ENCODE measurements around the gene FMNL2.

The FMNL2 gene

GRCh38 chr2:152427902-152428301 is 92.9 kb downstream of the FMNL2 start:
- H2BK15ac ChIP-seq (ENCODE audit: low read depth, poor library complexity, severe bottlenecking) = no peak overlapping the region
- WGBS = no CpG with 5 or more reads among the region's 1 CpG
- H3K4me2 ChIP-seq (ENCODE audit: low read length, poor library complexity, severe bottlenecking) = no peak overlapping the region
- no peak overlapping the region for H2BK12ac ChIP-seq (ENCODE audit: low read length in 2 of 2)
- H3K4ac ChIP-seq (ENCODE audit: low read depth in 1 of 2, low read length in 2 of 2) = no peak overlapping the region
- no peaks in the 10 kb centered on the region for H3K9me3 ChIP-seq (ENCODE audit: control insufficient read depth, low read length)
- peaks cover 23% of the 10 kb centered on the region for H3K79me1 ChIP-seq (replicated peaks; ENCODE audit: low read length, poor library complexity, severe bottlenecking)
- no peak overlapping the region for H4K8ac ChIP-seq (ENCODE audit: low read length)
- H3K36me3 ChIP-seq (ENCODE audit: control insufficient read depth in 1 of 2, insufficient read depth in 2 of 2, low read depth in 1 of 2, low read length in 2 of 2) = no peaks in the 10 kb centered on the region
- H2AFZ ChIP-seq (ENCODE audit: low read depth, low read length) = no peak overlapping the region
- H2BK120ac ChIP-seq (ENCODE audit: low read depth, low read length) = no peak overlapping the region
- no peak overlapping the region for H2BK5ac ChIP-seq (ENCODE audit: low read depth, low read length, poor library complexity, severe bottlenecking)
- no peak overlapping the region for H2AK5ac ChIP-seq (ENCODE audit: low read length, severe bottlenecking)
- H3K4me3 ChIP-seq (ENCODE audit: insufficient read depth in 1 of 2, low read depth in 1 of 2, low read length in 2 of 2) = no peak overlapping the region
- H3K27me3 ChIP-seq (ENCODE audit: control insufficient read depth in 1 of 2, insufficient read depth in 1 of 2, low read length in 2 of 2) = no peaks in the 10 kb centered on the region
- no peak overlapping the region for H3K27ac ChIP-seq (ENCODE audit: low read length, poor library complexity, severe bottlenecking)
- H3K18ac ChIP-seq (ENCODE audit: low read depth in 1 of 2, low read length in 2 of 2) = no peak overlapping the region
- H3K4me1 ChIP-seq (ENCODE audit: control insufficient read depth, insufficient read depth, low read depth, low read length) = peaks cover 5% of the 10 kb centered on the region
- H4K91ac ChIP-seq (ENCODE audit: low read length) = no peak overlapping the region
- no peak for DNase-seq
- H3K14ac ChIP-seq (ENCODE audit: low read length in 2 of 2) = no peak overlapping the region
- H3K9ac ChIP-seq (ENCODE audit: low read length) = no peak overlapping the region
- no peak overlapping the region for H3K23ac ChIP-seq (ENCODE audit: low read length in 2 of 2)

- H3K4ac ChIP-seq (ENCODE audit: low read depth in 1 of 2, low read length in 2 of 2) = no peak overlapping the region
- H3K27ac ChIP-seq (ENCODE audit: low read length, poor library complexity, severe bottlenecking) = no peak overlapping the region
- H2BK15ac ChIP-seq (ENCODE audit: low read depth, poor library complexity, severe bottlenecking) = no peak overlapping the region
- H4K8ac ChIP-seq (ENCODE audit: low read length) = no peak overlapping the region
- no peak overlapping the region for H2BK12ac ChIP-seq (ENCODE audit: low read length in 2 of 2)
- H3K36me3 ChIP-seq (ENCODE audit: control insufficient read depth in 1 of 2, insufficient read depth in 2 of 2, low read depth in 1 of 2, low read length in 2 of 2) = no peaks in the 10 kb centered on the region
- no peak for DNase-seq
- H2BK120ac ChIP-seq (ENCODE audit: low read depth, low read length) = no peak overlapping the region
- peaks cover 21% of the 10 kb centered on the region for H3K79me1 ChIP-seq (replicated peaks; ENCODE audit: low read length, poor library complexity, severe bottlenecking)
- H3K18ac ChIP-seq (ENCODE audit: low read depth in 1 of 2, low read length in 2 of 2) = no peak overlapping the region
- H3K14ac ChIP-seq (ENCODE audit: low read length in 2 of 2) = no peak overlapping the region
- H3K23ac ChIP-seq (ENCODE audit: low read length in 2 of 2) = no peak overlapping the region
- no peak overlapping the region for H4K91ac ChIP-seq (ENCODE audit: low read length)
- no peak overlapping the region for H2AFZ ChIP-seq (ENCODE audit: low read depth, low read length)
- peaks cover 5% of the 10 kb centered on the region for H3K4me1 ChIP-seq (ENCODE audit: control insufficient read depth, insufficient read depth, low read depth, low read length)
- WGBS = 94% methylated on average over 5 of the region's 8 CpGs
- H3K9me3 ChIP-seq (ENCODE audit: control insufficient read depth, low read length) = no peaks in the 10 kb centered on the region
- no peaks in the 10 kb centered on the region for H3K27me3 ChIP-seq (ENCODE audit: control insufficient read depth in 1 of 2, insufficient read depth in 1 of 2, low read length in 2 of 2)
- H3K4me2 ChIP-seq (ENCODE audit: low read length, poor library complexity, severe bottlenecking) = no peak overlapping the region
- H2BK5ac ChIP-seq (ENCODE audit: low read depth, low read length, poor library complexity, severe bottlenecking) = no peak overlapping the region
- no peak overlapping the region for H3K9ac ChIP-seq (ENCODE audit: low read length)
- H2AK5ac ChIP-seq (ENCODE audit: low read length, severe bottlenecking) = no peak overlapping the region
- H3K4me3 ChIP-seq (ENCODE audit: insufficient read depth in 1 of 2, low read depth in 1 of 2, low read length in 2 of 2) = no peak overlapping the region
Observed at GRCh38 chr2:152428800-152429582, 94.0 kb downstream of the FMNL2 start.

DNA sequence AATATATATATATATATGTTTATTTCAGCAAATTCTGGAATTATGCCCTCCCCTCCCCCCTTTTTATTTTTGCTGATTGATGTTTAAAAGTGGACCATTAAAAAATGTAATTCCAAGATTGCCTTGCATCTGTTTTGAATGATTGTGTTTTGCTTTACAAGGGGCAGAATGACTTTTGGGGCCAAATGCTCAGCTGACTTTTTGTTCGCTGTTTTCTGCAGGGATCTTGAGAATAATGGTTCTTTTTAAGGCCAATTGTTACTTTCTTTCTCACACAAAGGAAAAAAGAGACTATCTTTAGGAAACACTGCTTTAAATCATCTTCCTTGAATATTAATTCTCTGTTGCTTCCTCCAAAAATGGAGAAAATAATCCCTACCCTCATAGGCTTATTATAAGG is 95.9 kb downstream of the FMNL2 start:
- Histone ChIP-seq H3K18ac (ENCODE audit: low read depth in 1 of 2, low read length in 2 of 2) (no peak overlapping the region), H2AFZ (ENCODE audit: low read depth, low read length) (no peak overlapping the region), H3K27ac (ENCODE audit: low read length, poor library complexity, severe bottlenecking) (no peak overlapping the region), H2BK120ac (ENCODE audit: low read depth, low read length) (no peak overlapping the region), H3K79me1 (replicated peaks; ENCODE audit: low read length, poor library complexity, severe bottlenecking) (peaks cover 30% of the 10 kb centered on the region), H3K36me3 (ENCODE audit: control insufficient read depth in 1 of 2, insufficient read depth in 2 of 2, low read depth in 1 of 2, low read length in 2 of 2) (no peaks in the 10 kb centered on the region), H3K4me1 (ENCODE audit: control insufficient read depth, insufficient read depth, low read depth, low read length) (peaks cover 5% of the 10 kb centered on the region), H2AK5ac (ENCODE audit: low read length, severe bottlenecking) (no peak overlapping the region), H3K14ac (ENCODE audit: low read length in 2 of 2) (no peak overlapping the region), H3K4me3 (ENCODE audit: insufficient read depth in 1 of 2, low read depth in 1 of 2, low read length in 2 of 2) (no peak overlapping the region), H3K9me3 (ENCODE audit: control insufficient read depth, low read length) (no peaks in the 10 kb centered on the region), H3K27me3 (ENCODE audit: control insufficient read depth in 1 of 2, insufficient read depth in 1 of 2, low read length in 2 of 2) (no peaks in the 10 kb centered on the region), H2BK12ac (ENCODE audit: low read length in 2 of 2) (no peak overlapping the region), H3K4me2 (ENCODE audit: low read length, poor library complexity, severe bottlenecking) (no peak overlapping the region), H4K8ac (ENCODE audit: low read length) (no peak overlapping the region), H3K23ac (ENCODE audit: low read length in 2 of 2) (no peak overlapping the region), H4K91ac (ENCODE audit: low read length) (no peak overlapping the region), H3K4ac (ENCODE audit: low read depth in 1 of 2, low read length in 2 of 2) (no peak overlapping the region), H2BK15ac (ENCODE audit: low read depth, poor library complexity, severe bottlenecking) (no peak overlapping the region), H2BK5ac (ENCODE audit: low read depth, low read length, poor library complexity, severe bottlenecking) (no peak overlapping the region), H3K9ac (ENCODE audit: low read length) (peak overlapping the region; percentile 76)
- DNase-seq = no peak
- WGBS = 100% methylated on average over 1 of the region's 1 CpG

- no peak overlapping the region for H2BK15ac ChIP-seq (ENCODE audit: low read depth, poor library complexity, severe bottlenecking)
- H2BK5ac ChIP-seq (ENCODE audit: low read depth, low read length, poor library complexity, severe bottlenecking) = no peak overlapping the region
- no peak overlapping the region for H3K4me2 ChIP-seq (ENCODE audit: low read length, poor library complexity, severe bottlenecking)
- no peaks in the 10 kb centered on the region for H3K9me3 ChIP-seq (ENCODE audit: control insufficient read depth, low read length)
- no peak overlapping the region for H2AFZ ChIP-seq (ENCODE audit: low read depth, low read length)
- H3K9ac ChIP-seq (ENCODE audit: low read length) = peak overlapping the region; percentile 76
- no peak overlapping the region for H3K14ac ChIP-seq (ENCODE audit: low read length in 2 of 2)
- peaks cover 5% of the 10 kb centered on the region for H3K4me1 ChIP-seq (ENCODE audit: control insufficient read depth, insufficient read depth, low read depth, low read length)
- no peak overlapping the region for H3K18ac ChIP-seq (ENCODE audit: low read depth in 1 of 2, low read length in 2 of 2)
- no peak overlapping the region for H2BK12ac ChIP-seq (ENCODE audit: low read length in 2 of 2)
- no peak for DNase-seq
- no peaks in the 10 kb centered on the region for H3K36me3 ChIP-seq (ENCODE audit: control insufficient read depth in 1 of 2, insufficient read depth in 2 of 2, low read depth in 1 of 2, low read length in 2 of 2)
- 87% methylated on average over 3 of the region's 4 CpGs for WGBS
- H2BK120ac ChIP-seq (ENCODE audit: low read depth, low read length) = no peak overlapping the region
- H3K79me1 ChIP-seq (replicated peaks; ENCODE audit: low read length, poor library complexity, severe bottlenecking) = peaks cover 36% of the 10 kb centered on the region
- H3K23ac ChIP-seq (ENCODE audit: low read length in 2 of 2) = no peak overlapping the region
- H2AK5ac ChIP-seq (ENCODE audit: low read length, severe bottlenecking) = no peak overlapping the region
- H4K8ac ChIP-seq (ENCODE audit: low read length) = no peak overlapping the region
- H3K27me3 ChIP-seq (ENCODE audit: control insufficient read depth in 1 of 2, insufficient read depth in 1 of 2, low read length in 2 of 2) = no peaks in the 10 kb centered on the region
- H3K4me3 ChIP-seq (ENCODE audit: insufficient read depth in 1 of 2, low read depth in 1 of 2, low read length in 2 of 2) = no peak overlapping the region
- H3K27ac ChIP-seq (ENCODE audit: low read length, poor library complexity, severe bottlenecking) = no peak overlapping the region
- no peak overlapping the region for H4K91ac ChIP-seq (ENCODE audit: low read length)
- no peak overlapping the region for H3K4ac ChIP-seq (ENCODE audit: low read depth in 1 of 2, low read length in 2 of 2)
Observed at GRCh38 chr2:152431370-152432098, 96.6 kb downstream of the FMNL2 start.

All from mesenchymal stem cell (in vitro differentiated cells and primary cell).